Suprapubic skin (tissue), 3 donors: Measurements from ENCODE around the gene TMA7B.

Experiments
- EP300 ChIP-seq: sonication (generic); formaldehyde crosslinking; IDR thresholded peaks from one replicate; pipeline ENCODE4 v1.6.1; 2017; ENCODE audit warnings: antibody characterized with exemption
- POLR2A ChIP-seq, 2 donors: fragments of 450-650 bp; IDR thresholded peaks; one replicate each; pipeline ENCODE4 v1.6.1; 2017; ENCODE audit warnings: antibody characterized with exemption in 2 of 2, mild to moderate bottlenecking in 2 of 2, moderate library complexity in 2 of 2
- TF ChIP-seq, protein P1 (sequence below), 2 donors: fragments of 200-600 bp in 1 of 2; fragments of 450-650 bp in 1 of 2; sonication (generic) in 1 of 2; IDR thresholded peaks; one replicate each; pipeline ENCODE4 v1.5.1; 2016 to 2019; ENCODE audit warnings: antibody characterized with exemption in 2 of 2, mild to moderate bottlenecking in 1 of 2, moderate library complexity in 1 of 2

DNA sequence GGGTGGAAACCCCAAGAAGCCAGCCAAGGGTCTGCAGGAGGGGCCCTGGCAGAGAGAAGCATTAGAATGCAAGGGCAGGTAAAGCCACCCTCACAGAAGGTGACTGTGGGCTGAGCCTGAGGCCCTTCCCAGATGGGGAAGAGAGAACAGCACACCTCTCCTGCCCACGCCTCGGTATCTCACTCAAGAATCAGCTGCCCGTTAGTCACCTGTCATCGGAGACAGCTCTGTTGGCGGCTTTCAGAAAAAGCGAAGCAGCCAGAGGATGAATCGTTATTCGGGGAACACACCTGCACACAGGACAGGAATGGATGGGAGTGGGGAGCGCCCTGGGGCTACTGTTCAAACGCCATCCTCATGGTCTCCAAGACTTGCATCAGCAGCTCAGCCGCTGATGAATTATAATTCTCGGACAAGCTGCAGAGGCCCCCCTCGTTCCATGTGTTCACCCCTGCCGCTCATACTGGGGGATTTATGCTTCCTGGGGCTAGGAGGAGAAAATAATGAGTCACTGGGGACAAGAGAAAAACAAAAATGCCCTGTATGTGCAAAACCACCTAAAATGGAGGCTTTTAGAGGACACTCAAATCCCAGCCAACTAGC, 21.6 kb upstream of the TMA7B start:
- no peak for TF ChIP-seq POLR2A (IDR thresholded peaks at IDR 0.05)
- TF ChIP-seq, protein P1, sequence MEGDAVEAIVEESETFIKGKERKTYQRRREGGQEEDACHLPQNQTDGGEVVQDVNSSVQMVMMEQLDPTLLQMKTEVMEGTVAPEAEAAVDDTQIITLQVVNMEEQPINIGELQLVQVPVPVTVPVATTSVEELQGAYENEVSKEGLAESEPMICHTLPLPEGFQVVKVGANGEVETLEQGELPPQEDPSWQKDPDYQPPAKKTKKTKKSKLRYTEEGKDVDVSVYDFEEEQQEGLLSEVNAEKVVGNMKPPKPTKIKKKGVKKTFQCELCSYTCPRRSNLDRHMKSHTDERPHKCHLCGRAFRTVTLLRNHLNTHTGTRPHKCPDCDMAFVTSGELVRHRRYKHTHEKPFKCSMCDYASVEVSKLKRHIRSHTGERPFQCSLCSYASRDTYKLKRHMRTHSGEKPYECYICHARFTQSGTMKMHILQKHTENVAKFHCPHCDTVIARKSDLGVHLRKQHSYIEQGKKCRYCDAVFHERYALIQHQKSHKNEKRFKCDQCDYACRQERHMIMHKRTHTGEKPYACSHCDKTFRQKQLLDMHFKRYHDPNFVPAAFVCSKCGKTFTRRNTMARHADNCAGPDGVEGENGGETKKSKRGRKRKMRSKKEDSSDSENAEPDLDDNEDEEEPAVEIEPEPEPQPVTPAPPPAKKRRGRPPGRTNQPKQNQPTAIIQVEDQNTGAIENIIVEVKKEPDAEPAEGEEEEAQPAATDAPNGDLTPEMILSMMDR (IDR thresholded peaks at IDR 0.05): no peak
- TF ChIP-seq EP300: no peak
